GM12865 (cell line): ENCODE data around the gene FADS1.

ENCODE experiments used
- DNase-seq: peaks from one replicate; pipeline ENCODE4 v3.0.0; 2010; ENCODE audit warnings: low read depth
- H3K4me3 ChIP-seq: 2 replicates; pipeline ENCODE4 v1.5.1; 2011; ENCODE audit warnings: mild to moderate bottlenecking, low read depth, low read length, control low read depth
- CTCF ChIP-seq: IDR thresholded peaks from 2 replicates; pipeline ENCODE4 v1.5.1; 2011; ENCODE audit warnings: low read length, control low read depth, low read depth, inconsistent platforms; ENCODE audit not compliant: insufficient read depth; ENCODE audit errors: missing control alignments

The FADS1 gene

GRCh38 chr11:61752117-61752924 lies 64.5 kb downstream of the FADS1 start, which contains the start of gene MYRF:
TSS of gene MYRF (plus strand) at chr11:61752636. CDS start at chr11:61752745, 109 bp downstream.
- peak; percentile 26 for DNase-seq
- TF ChIP-seq CTCF = peak; percentile 62

GRCh38 chr11:61751384-61751783 lies 65.4 kb downstream of the FADS1 start:
- no peak overlapping the region for H3K4me3 ChIP-seq
- DNase-seq = no peak
- TF ChIP-seq CTCF = no peak

More at GRCh38 chr11:61752117-61752924, 64.5 kb downstream of the FADS1 start, which contains the start of gene MYRF:
- H3K4me3 ChIP-seq = peak within 1 kb of the TSS; percentile 12

GRCh38 chr11:61750631-61751273 lies 66.1 kb downstream of the FADS1 start:
- no peak for DNase-seq
- TF ChIP-seq CTCF = no peak
- H3K4me3 ChIP-seq = no peak overlapping the region
